ENCODE measurements around the gene SLC66A1. TPM values are rescaled to one million over a fixed set of nuclear protein-coding genes. Genes with fewer than 3 reads are reported as not detected.

Gene SLC66A1
- total RNA-seq, 2 donors from 2014 or later: 10.0 to 14.9 TPM

GRCh38 chr1:19372602-19373001, 60.5 kb downstream of the SLC66A1 start:
- no peak for ATAC-seq
- Mint-ChIP-seq H3K36me3 (no peaks in the 10 kb centered on the region), H3K27me3 (no peaks in the 10 kb centered on the region), H3K27ac (no peak overlapping the region), H3K4me3 (no peak overlapping the region), H3K9me3 (no peaks in the 10 kb centered on the region), H3K4me1 (ENCODE audit: low read depth in 2 of 2) (peaks cover 17 to 21% of the 10 kb centered on the region in 2 donors)
- no peak for DNase-seq (ENCODE audit: low spot score)

- no peak for ATAC-seq
- Mint-ChIP-seq H3K9me3 (no peaks in the 10 kb centered on the region), H3K27me3 (no peaks in the 10 kb centered on the region), H3K27ac (no peak overlapping the region), H3K4me1 (ENCODE audit: low read depth in 2 of 2) (peaks cover 17 to 24% of the 10 kb centered on the region in 2 donors), H3K36me3 (peaks cover 4% of the 10 kb centered on the region), H3K4me3 (no peak overlapping the region)
- DNase-seq (ENCODE audit: low spot score): no peak
Observed at GRCh38 chr1:19373211-19374082, 61.3 kb downstream of the SLC66A1 start.

- H3K27ac Mint-ChIP-seq: no peak overlapping the region
- DNase-seq (ENCODE audit: low spot score): no peak
Observed at GRCh38 chr1:19374083-19374801, 62.1 kb downstream of the SLC66A1 start.

GRCh38 chr1:19374926-19375325, 62.8 kb downstream of the SLC66A1 start:
- Mint-ChIP-seq H3K27ac (no peak overlapping the region), H3K4me1 (ENCODE audit: low read depth in 2 of 2) (peaks cover 16 to 26% of the 10 kb centered on the region in 2 donors), H3K4me3 (no peak overlapping the region), H3K36me3 (peaks cover 10% of the 10 kb centered on the region), H3K27me3 (no peaks in the 10 kb centered on the region), H3K9me3 (no peaks in the 10 kb centered on the region)
- ATAC-seq (no peak), DNase-seq (ENCODE audit: low spot score) (no peak)

More at GRCh38 chr1:19374083-19374801, 62.1 kb downstream of the SLC66A1 start:
- Mint-ChIP-seq H3K9me3 (no peaks in the 10 kb centered on the region), H3K27me3 (no peaks in the 10 kb centered on the region), H3K4me3 (no peak overlapping the region), H3K36me3 (peaks cover 4% of the 10 kb centered on the region), H3K4me1 (ENCODE audit: low read depth in 2 of 2) (peaks cover 17 to 24% of the 10 kb centered on the region in 2 donors)
- no peak for ATAC-seq

- no peak for ATAC-seq
- no peaks in the 10 kb centered on the region for H3K27me3 Mint-ChIP-seq
- no peak for DNase-seq (ENCODE audit: low spot score)
- H3K9me3 Mint-ChIP-seq: no peaks in the 10 kb centered on the region
- H3K4me3 Mint-ChIP-seq: no peak overlapping the region
- peaks cover 8 to 20% of the 10 kb centered on the region in 2 donors for H3K4me1 Mint-ChIP-seq (ENCODE audit: low read depth in 2 of 2)
- peak overlapping the region in 1 of 2 donors; percentile 53 for H3K27ac Mint-ChIP-seq
- H3K36me3 Mint-ChIP-seq: peaks cover 10% of the 10 kb centered on the region
Observed at GRCh38 chr1:19375631-19376400, 63.7 kb downstream of the SLC66A1 start.

- H3K4me1 Mint-ChIP-seq (ENCODE audit: low read depth in 2 of 2): peaks cover 4 to 16% of the 10 kb centered on the region in 2 donors
- H3K27ac Mint-ChIP-seq: no peak overlapping the region
Observed at GRCh38 chr1:19376428-19377372, 64.6 kb downstream of the SLC66A1 start.

GRCh38 chr1:19377812-19378718, 65.9 kb downstream of the SLC66A1 start:
- ATAC-seq: no peak
- no peak for DNase-seq (ENCODE audit: low spot score)
- Mint-ChIP-seq H3K27me3 (no peaks in the 10 kb centered on the region), H3K4me1 (ENCODE audit: low read depth in 2 of 2) (peaks cover 4 to 16% of the 10 kb centered on the region in 2 donors), H3K36me3 (peaks cover 10% of the 10 kb centered on the region), H3K27ac (no peak overlapping the region), H3K4me3 (no peak overlapping the region), H3K9me3 (no peaks in the 10 kb centered on the region)

More at GRCh38 chr1:19376428-19377372, 64.6 kb downstream of the SLC66A1 start:
- H3K27me3 Mint-ChIP-seq: no peaks in the 10 kb centered on the region
- H3K4me3 Mint-ChIP-seq: no peak overlapping the region
- no peaks in the 10 kb centered on the region for H3K9me3 Mint-ChIP-seq
- DNase-seq (ENCODE audit: low spot score) (no peak), ATAC-seq (no peak)
- peaks cover 10% of the 10 kb centered on the region for H3K36me3 Mint-ChIP-seq

Other genes starting within 250 kb of the SLC66A1 start
- gene UBR4, start 102.1 kb upstream of the SLC66A1 start, total RNA-seq: 100 to 1,000 TPM; 209 to 275 TPM
- 10 to 100 TPM; 54.2 to 85.7 TPM for gene EMC1, start 60.8 kb upstream of the SLC66A1 start, total RNA-seq
- gene MRTO4, start 60.5 kb upstream of the SLC66A1 start, total RNA-seq: 100 to 1,000 TPM in 1 of 2 donors, 10 to 100 TPM in 1; 65.5 to 139 TPM
- gene AKR7A3, start 23.6 kb upstream of the SLC66A1 start, total RNA-seq: 1 to 10 TPM in 1 of 2 donors, under 1 TPM in 1; 0.43 to 2.0 TPM
- gene AKR7A2, start 182 bp upstream of the SLC66A1 start, total RNA-seq: 10 to 100 TPM; 29.6 to 37.7 TPM
- gene CAPZB, start 173.2 kb downstream of the SLC66A1 start, total RNA-seq: 100 to 1,000 TPM; 270 to 359 TPM